Panc1 (cell line): ENCODE results near the gene POFUT2. TPM values are rescaled to one million over a fixed set of nuclear protein-coding genes. Genes with fewer than 3 reads are reported as not detected.

Experiments
- ATAC-seq: fragments of 200-7000 bp; cut with Tn5 transposase; 2 replicates; pipeline ENCODE4 v1.9.1; 2020; ENCODE audit warnings: mild to moderate bottlenecking, moderate library complexity
- BruUV-seq: library from RNA; stranded (reverse); fragments of 400-500 nt; replicated peaks from 2 replicates; lab custom pipeline; 2021; lab: Mats Ljungman, UMichigan
- CTCF ChIA-PET: fragments of 300-600 bp; sonication (Branson Sonifier 250); formaldehyde crosslinking; loops from one replicate; lab custom pipeline; 2022; ENCODE audit warnings: antibody characterized with exemption; lab: Charles Lee
- POLR2A ChIA-PET: fragments of 300-600 bp; sonication (Branson Sonifier 250); formaldehyde crosslinking; loops from one replicate; lab custom pipeline; 2022; ENCODE audit warnings: antibody characterized with exemption; lab: Charles Lee
- DNase-seq: peaks from one replicate; pipeline ENCODE4 v3.0.0-alpha.2; 2010; ENCODE audit warnings: low read depth, low spot score
- H3K27ac ChIP-seq: 2 replicates; pipeline ENCODE4 v1.5.1; 2011; ENCODE audit warnings: mild to moderate bottlenecking, low read length, inconsistent platforms
- H3K27me3 ChIP-seq: fragments of 200-500 bp; sonication (Bioruptor generic); 2 replicates; pipeline ENCODE4 v1.6.0; 2014; ENCODE audit warnings: low read length, inconsistent platforms; ENCODE audit not compliant: control insufficient read depth, insufficient read depth
- H3K36me3 ChIP-seq: fragments of 200-500 bp; sonication (Bioruptor generic); 2 replicates; pipeline ENCODE4 v1.5.1; 2014; ENCODE audit warnings: inconsistent platforms, mild to moderate bottlenecking, low read length, moderate library complexity; ENCODE audit not compliant: control insufficient read depth, insufficient read depth
- H3K4me1 ChIP-seq: 2 replicates; pipeline ENCODE4 v1.5.1; 2011; ENCODE audit warnings: inconsistent platforms, mild to moderate bottlenecking, low read length, moderate library complexity; ENCODE audit not compliant: control insufficient read depth, insufficient read depth
- H3K4me3 ChIP-seq, 2 experiments: 2 replicates each; pipeline ENCODE4 v1.5.1; 2011 to 2012; ENCODE audit warnings: low read depth in 2 of 2, low read length in 2 of 2, mild to moderate bottlenecking in 2 of 2, inconsistent platforms in 1 of 2, moderate library complexity in 1 of 2
- H3K9me3 ChIP-seq: fragments of 200-500 bp; sonication (Bioruptor generic); 2 replicates; pipeline ENCODE4 v1.5.1; 2014; ENCODE audit warnings: low read depth, mild to moderate bottlenecking, inconsistent platforms, low read length, moderate library complexity; ENCODE audit not compliant: control insufficient read depth, insufficient read depth
- CTCF ChIP-seq: fragments of 450-650 bp; IDR thresholded peaks from 2 replicates; pipeline ENCODE4 v1.5.1; 2017; ENCODE audit warnings: mild to moderate bottlenecking
- POLR2AphosphoS5 ChIP-seq: IDR thresholded peaks from 2 replicates; pipeline ENCODE4 v1.6.1; 2012; ENCODE audit warnings: mild to moderate bottlenecking, low read depth, low read length, moderate library complexity
- REST ChIP-seq, 2 experiments: IDR thresholded peaks; 2 replicates each; pipeline ENCODE4 v1.6.1; 2011 to 2012; ENCODE audit warnings: low read depth in 2 of 2, control low read depth in 1 of 2, low read length in 1 of 2, mild to moderate bottlenecking in 1 of 2, moderate library complexity in 1 of 2; ENCODE audit not compliant: insufficient read depth in 1 of 2
- SIN3A ChIP-seq: IDR thresholded peaks from 2 replicates; pipeline ENCODE4 v1.6.1; 2012; ENCODE audit warnings: low read depth, mild to moderate bottlenecking, low read length, moderate library complexity, borderline replicate concordance; ENCODE audit not compliant: insufficient read depth
- TCF7L2 ChIP-seq: IDR thresholded peaks from 2 replicates; pipeline ENCODE4 v1.6.1; 2011; ENCODE audit warnings: mild to moderate bottlenecking, low read depth, low read length, inconsistent platforms
- in situ Hi-C: cut with HindIII; loops from 2 replicates; pipeline ENCODE4 v1.10.0; 2016; ENCODE audit warnings: low sequenced_read_pairs, low pct_unique_long_range_greater_than_20kb
- intact Hi-C: fragments of 100-400 bp; cut with micrococcal nuclease; formaldehyde crosslinking; loops from one replicate; pipeline ENCODE4 v1.10.0; 2022; ENCODE audit not compliant: unreplicated experiment
- total RNA-seq: library from RNA; stranded (reverse); gene quantifications from one replicate; pipeline ENCODE4 v1.2.1, GENCODE V29; 2021; ENCODE audit not compliant: unreplicated experiment

The POFUT2 gene
- total RNA-seq, 1 experiment from 2014 or later, result 59.6 TPM

- DNase-seq (no peak), ATAC-seq (no peak)
- Histone ChIP-seq H3K27ac (no peak overlapping the region), H3K9me3 (no peaks in the 10 kb centered on the region), H3K4me3 (no peak overlapping the region), H3K4me1 (no peaks in the 10 kb centered on the region), H3K27me3 (no peaks in the 10 kb centered on the region), H3K36me3 (no peaks in the 10 kb centered on the region; the same call in 1 of the 2 replicates)
- ChIA-PET CTCF (interaction anchor here (0.8 kb wide), 1 partner anchor 127 kb away, joined by 3 read pairs; no protein-coding TSS in a partner anchor), POLR2A (no interaction called here)
- TF ChIP-seq REST (IDR thresholded peaks at IDR 0.05; ENCODE audit: insufficient read depth in 1 of 2, low read depth in 2 of 2, low read length in 1 of 2) (no peak), SIN3A (no peak), TCF7L2 (no peak)
- intact Hi-C loops, result no loop called here
- in situ Hi-C loops, result no loop called here
- BruUV-seq, result no TSS peak
Observed at GRCh38 chr21:45267390-45267760, 20.3 kb downstream of the POFUT2 start.

- intact Hi-C loops (no loop called here), in situ Hi-C loops (no loop called here)
- no TSS peak for BruUV-seq
- TF ChIP-seq REST (IDR thresholded peaks at IDR 0.05; ENCODE audit: insufficient read depth in 1 of 2, low read depth in 2 of 2, low read length in 1 of 2) (no peak), POLR2AphosphoS5 (no peak), TCF7L2 (no peak), SIN3A (no peak), CTCF (no peak)
- Histone ChIP-seq H3K4me1 (no peaks in the 10 kb centered on the region), H3K9me3 (no peaks in the 10 kb centered on the region), H3K27me3 (no peaks in the 10 kb centered on the region), H3K36me3 (no peaks in the 10 kb centered on the region; the same call in 1 of the 2 replicates), H3K4me3 (no peak overlapping the region), H3K27ac (no peak overlapping the region)
- POLR2A ChIA-PET, result no interaction called here
- DNase-seq (no peak), ATAC-seq (no peak)
- CTCF ChIA-PET, result interaction anchor here (0.8 kb wide), 1 partner anchor 126 kb away, joined by 3 read pairs; no protein-coding TSS in a partner anchor
Observed at GRCh38 chr21:45266518-45267389, 20.9 kb downstream of the POFUT2 start.
